Measurements from ENCODE around the gene RHEB. TPM values are rescaled to one million over a fixed set of nuclear protein-coding genes. Genes with fewer than 3 reads are reported as not detected.

The RHEB gene
- total and polyA plus RNA-seq, 2 experiments from 2014 or later: 101 to 239 TPM

GRCh38 chr7:151506901-151507382 lies 12.8 kb downstream of the RHEB start:
- H3K27me3 ChIP-seq (ENCODE audit: insufficient read depth): no peaks in the 10 kb centered on the region
- H4K20me1 ChIP-seq (replicated peaks; ENCODE audit: insufficient read depth): peaks cover 89% of the 10 kb centered on the region
- H3K36me3 ChIP-seq (ENCODE audit: insufficient read depth): no peaks in the 10 kb centered on the region
- H3F3A ChIP-seq (replicated peaks; ENCODE audit: low read depth): no peaks in the 10 kb centered on the region
- no peak overlapping the region for H3K4me3 ChIP-seq
- no peak overlapping the region for H3K4me3 Mint-ChIP-seq
- no peak overlapping the region for H2AFZ ChIP-seq
- no peak for TF ChIP-seq CREB1 (CRISPR knock-in tag; IDR thresholded peaks at IDR 0.05; ENCODE audit: low read depth)
- TF ChIP-seq EZH2 (IDR thresholded peaks at IDR 0.05; ENCODE audit: low read depth, unreplicated experiment): no peak
- TF ChIP-seq, protein P1, sequence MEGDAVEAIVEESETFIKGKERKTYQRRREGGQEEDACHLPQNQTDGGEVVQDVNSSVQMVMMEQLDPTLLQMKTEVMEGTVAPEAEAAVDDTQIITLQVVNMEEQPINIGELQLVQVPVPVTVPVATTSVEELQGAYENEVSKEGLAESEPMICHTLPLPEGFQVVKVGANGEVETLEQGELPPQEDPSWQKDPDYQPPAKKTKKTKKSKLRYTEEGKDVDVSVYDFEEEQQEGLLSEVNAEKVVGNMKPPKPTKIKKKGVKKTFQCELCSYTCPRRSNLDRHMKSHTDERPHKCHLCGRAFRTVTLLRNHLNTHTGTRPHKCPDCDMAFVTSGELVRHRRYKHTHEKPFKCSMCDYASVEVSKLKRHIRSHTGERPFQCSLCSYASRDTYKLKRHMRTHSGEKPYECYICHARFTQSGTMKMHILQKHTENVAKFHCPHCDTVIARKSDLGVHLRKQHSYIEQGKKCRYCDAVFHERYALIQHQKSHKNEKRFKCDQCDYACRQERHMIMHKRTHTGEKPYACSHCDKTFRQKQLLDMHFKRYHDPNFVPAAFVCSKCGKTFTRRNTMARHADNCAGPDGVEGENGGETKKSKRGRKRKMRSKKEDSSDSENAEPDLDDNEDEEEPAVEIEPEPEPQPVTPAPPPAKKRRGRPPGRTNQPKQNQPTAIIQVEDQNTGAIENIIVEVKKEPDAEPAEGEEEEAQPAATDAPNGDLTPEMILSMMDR (conservative IDR thresholded peaks at IDR 0.05; ENCODE audit: low read depth in 2 of 2): peak; percentile 51
- H3K4me2 ChIP-seq: peak overlapping the region; percentile 52
- ATAC-seq: peak; percentile 40
- H3K4me1 Mint-ChIP-seq: peaks cover 74% of the 10 kb centered on the region
- peaks cover 100% of the 10 kb centered on the region for H3K79me2 ChIP-seq (replicated peaks; ENCODE audit: insufficient read depth)
- no peaks in the 10 kb centered on the region for H3K9me2 ChIP-seq (ENCODE audit: insufficient read depth)
- H3K4me1 ChIP-seq (ENCODE audit: insufficient read depth): peaks cover 80% of the 10 kb centered on the region
- H3K27ac Mint-ChIP-seq: no peak overlapping the region
- H3K36me3 Mint-ChIP-seq (ENCODE audit: low read depth): no peaks in the 10 kb centered on the region
- H3K27ac ChIP-seq (ENCODE audit: low read depth): peak overlapping the region; percentile 60
- DNase-seq (ENCODE audit: low spot score): no peak
- no peaks in the 10 kb centered on the region for H3K9me3 Mint-ChIP-seq
- peaks cover 4% of the 10 kb centered on the region for H3K27me3 Mint-ChIP-seq (ENCODE audit: insufficient read depth, low read depth, poor library complexity)

GRCh38 chr7:151505836-151506468 lies 13.7 kb downstream of the RHEB start:
- H3K79me2 ChIP-seq (replicated peaks; ENCODE audit: insufficient read depth): peaks cover 100% of the 10 kb centered on the region
- Mint-ChIP-seq H3K9me3 (no peaks in the 10 kb centered on the region), H3K36me3 (ENCODE audit: low read depth) (no peaks in the 10 kb centered on the region), H3K4me1 (peaks cover 76% of the 10 kb centered on the region), H3K4me3 (no peak overlapping the region), H3K27ac (no peak overlapping the region), H3K27me3 (ENCODE audit: insufficient read depth, low read depth, poor library complexity) (peaks cover 4% of the 10 kb centered on the region)
- peaks cover 70% of the 10 kb centered on the region for H3K4me1 ChIP-seq (ENCODE audit: insufficient read depth)
- no peak overlapping the region for H3K4me3 ChIP-seq
- no peaks in the 10 kb centered on the region for H3F3A ChIP-seq (replicated peaks; ENCODE audit: low read depth)
- no peaks in the 10 kb centered on the region for H3K36me3 ChIP-seq (ENCODE audit: insufficient read depth)
- H4K20me1 ChIP-seq (replicated peaks; ENCODE audit: insufficient read depth): peaks cover 88% of the 10 kb centered on the region
- H3K9me2 ChIP-seq (ENCODE audit: insufficient read depth): no peaks in the 10 kb centered on the region
- ATAC-seq (no peak), DNase-seq (ENCODE audit: low spot score) (no peak)
- H3K27ac ChIP-seq (ENCODE audit: low read depth): no peak overlapping the region
- H3K27me3 ChIP-seq (ENCODE audit: insufficient read depth): no peaks in the 10 kb centered on the region
- no peak overlapping the region for H2AFZ ChIP-seq
- 0 out of 2 replicates have a peak overlapping the region, but pooled peaks have one; percentile 9 for H3K4me2 ChIP-seq
- TF ChIP-seq ZNF114 (CRISPR knock-in tag; IDR thresholded peaks at IDR 0.05): no peak
- TF ChIP-seq ZNF331 (CRISPR knock-in tag; IDR thresholded peaks at IDR 0.05; ENCODE audit: low read depth): no peak
- no peak for TF ChIP-seq ETS1 (IDR thresholded peaks at IDR 0.05)
- no peak for TF ChIP-seq JUNB (IDR thresholded peaks at IDR 0.05; ENCODE audit: unreplicated experiment)
- TF ChIP-seq CREB1 (CRISPR knock-in tag; IDR thresholded peaks at IDR 0.05; ENCODE audit: low read depth): no peak
- TF ChIP-seq STAT1 (IDR thresholded peaks at IDR 0.05; ENCODE audit: unreplicated experiment): no peak
- no peak for TF ChIP-seq POLR2AphosphoS5 (IDR thresholded peaks at IDR 0.05; ENCODE audit: low read depth)
- TF ChIP-seq REST (IDR thresholded peaks at IDR 0.05; ENCODE audit: unreplicated experiment): no peak
- TF ChIP-seq EZH2 (IDR thresholded peaks at IDR 0.05; ENCODE audit: low read depth, unreplicated experiment): no peak
- TF ChIP-seq EZH2phosphoT487 (IDR thresholded peaks at IDR 0.05; ENCODE audit: unreplicated experiment): no peak
- TF ChIP-seq NANOG (IDR thresholded peaks at IDR 0.05; ENCODE audit: borderline replicate concordance): no peak

Data from GM23338 (cell line).